ENCODE data around the gene RBP7. TPM values are rescaled to one million over a fixed set of nuclear protein-coding genes. Genes with fewer than 3 reads are reported as not detected.
A peak's percentile ranks its signal among the peaks of the same experiment; 100 is the strongest.

RBP7 gene
- total RNA-seq: 119 TPM

DNA sequence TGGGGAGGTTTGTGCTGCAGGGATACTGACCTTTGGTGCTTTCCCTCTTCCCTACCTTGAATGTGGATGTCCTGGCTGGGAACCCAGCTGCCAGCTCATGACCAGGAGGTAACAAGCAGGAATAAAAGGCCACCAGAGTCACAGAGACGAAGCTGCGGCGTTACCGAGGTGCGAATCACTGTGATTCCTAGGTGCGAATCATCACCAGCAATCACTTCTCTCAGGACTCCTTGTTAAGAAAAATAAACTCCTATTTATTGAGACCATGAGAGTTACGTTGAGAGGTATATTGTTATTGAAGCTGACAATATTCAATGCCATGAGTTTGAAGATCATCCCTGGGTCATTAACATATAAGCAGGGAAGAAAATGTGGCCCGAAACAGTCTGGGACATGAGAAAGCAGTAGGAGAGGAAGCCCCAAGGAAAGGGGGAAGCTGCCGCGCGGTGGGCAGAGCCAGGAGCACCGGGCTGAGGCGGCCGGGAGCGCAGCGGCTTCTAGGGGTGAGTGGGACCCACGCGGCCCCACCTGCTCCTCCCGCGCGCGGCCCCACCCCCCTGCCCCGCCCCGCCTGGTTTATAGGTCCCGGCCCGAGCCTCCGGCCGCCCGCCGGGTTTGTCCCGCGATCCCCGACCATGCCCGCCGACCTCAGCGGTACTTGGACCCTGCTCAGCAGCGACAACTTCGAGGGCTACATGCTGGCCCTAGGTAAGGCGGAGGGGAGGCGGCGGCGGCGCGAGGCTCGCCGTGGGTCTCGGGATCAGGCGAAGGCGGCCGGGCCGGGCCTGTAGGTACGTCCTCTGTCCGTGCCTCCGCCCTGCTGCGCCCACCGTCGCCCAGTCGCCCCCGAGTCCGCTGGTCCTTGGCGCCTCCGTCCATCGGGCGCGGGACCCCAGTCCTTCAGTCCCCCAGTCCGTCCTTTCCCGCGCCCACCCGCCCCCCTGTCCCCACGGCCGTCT is at the start of gene RBP7:
RBP7 (plus strand) TSS at position 605 of the 959 bp plus-strand sequence; CDS start at position 636, 31 bp downstream.
- peak in 1 of 2 donors; percentile 65 for DNase-seq (ENCODE audit: low spot score in 2 of 2)
- TF ChIP-seq, protein P1, sequence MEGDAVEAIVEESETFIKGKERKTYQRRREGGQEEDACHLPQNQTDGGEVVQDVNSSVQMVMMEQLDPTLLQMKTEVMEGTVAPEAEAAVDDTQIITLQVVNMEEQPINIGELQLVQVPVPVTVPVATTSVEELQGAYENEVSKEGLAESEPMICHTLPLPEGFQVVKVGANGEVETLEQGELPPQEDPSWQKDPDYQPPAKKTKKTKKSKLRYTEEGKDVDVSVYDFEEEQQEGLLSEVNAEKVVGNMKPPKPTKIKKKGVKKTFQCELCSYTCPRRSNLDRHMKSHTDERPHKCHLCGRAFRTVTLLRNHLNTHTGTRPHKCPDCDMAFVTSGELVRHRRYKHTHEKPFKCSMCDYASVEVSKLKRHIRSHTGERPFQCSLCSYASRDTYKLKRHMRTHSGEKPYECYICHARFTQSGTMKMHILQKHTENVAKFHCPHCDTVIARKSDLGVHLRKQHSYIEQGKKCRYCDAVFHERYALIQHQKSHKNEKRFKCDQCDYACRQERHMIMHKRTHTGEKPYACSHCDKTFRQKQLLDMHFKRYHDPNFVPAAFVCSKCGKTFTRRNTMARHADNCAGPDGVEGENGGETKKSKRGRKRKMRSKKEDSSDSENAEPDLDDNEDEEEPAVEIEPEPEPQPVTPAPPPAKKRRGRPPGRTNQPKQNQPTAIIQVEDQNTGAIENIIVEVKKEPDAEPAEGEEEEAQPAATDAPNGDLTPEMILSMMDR (IDR thresholded peaks at IDR 0.05): no peak
- Histone ChIP-seq H3K4me1 (peaks cover 0 to 5% of the 10 kb centered on the region in 2 donors), H3K27ac (no peak within 1 kb of the TSS), H3K9me3 (no peaks in the 10 kb centered on the region), H3K27me3 (no peaks in the 10 kb centered on the region), H3K36me3 (no peaks in the 10 kb centered on the region), H3K4me3 (peak within 1 kb of the TSS; percentile 72 to 86)
- intact Hi-C loops (cut with DNase I): no loop called here

DNA sequence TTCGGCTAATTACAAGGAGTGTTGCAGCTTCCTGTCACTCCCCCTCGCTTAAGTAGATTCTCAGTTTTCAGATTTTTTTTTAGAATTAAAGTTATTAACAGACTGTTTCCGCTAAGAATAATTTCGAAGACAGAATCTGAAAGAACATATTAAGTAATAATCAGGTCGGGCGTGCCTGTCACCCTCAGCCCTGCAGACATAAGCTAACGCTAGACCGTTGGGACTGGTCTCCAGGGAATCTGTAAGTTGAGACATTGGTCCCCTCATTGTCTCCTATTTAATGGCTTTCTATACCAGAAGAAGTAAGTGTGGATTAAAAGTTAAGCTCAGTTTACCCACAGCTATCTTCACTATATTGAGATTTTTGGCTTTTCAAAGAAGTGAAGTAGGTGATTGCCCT is 39.3 kb upstream of the RBP7 start:
- Histone ChIP-seq H3K4me3 (no peak overlapping the region), H3K27ac (no peak overlapping the region), H3K36me3 (no peaks in the 10 kb centered on the region), H3K27me3 (no peaks in the 10 kb centered on the region), H3K9me3 (no peaks in the 10 kb centered on the region), H3K4me1 (no peaks in the 10 kb centered on the region)
- intact Hi-C loops (cut with DNase I): no loop called here
- TF ChIP-seq, protein P1 (IDR thresholded peaks at IDR 0.05): no peak
- no peak for DNase-seq (ENCODE audit: low spot score in 2 of 2)

DNA sequence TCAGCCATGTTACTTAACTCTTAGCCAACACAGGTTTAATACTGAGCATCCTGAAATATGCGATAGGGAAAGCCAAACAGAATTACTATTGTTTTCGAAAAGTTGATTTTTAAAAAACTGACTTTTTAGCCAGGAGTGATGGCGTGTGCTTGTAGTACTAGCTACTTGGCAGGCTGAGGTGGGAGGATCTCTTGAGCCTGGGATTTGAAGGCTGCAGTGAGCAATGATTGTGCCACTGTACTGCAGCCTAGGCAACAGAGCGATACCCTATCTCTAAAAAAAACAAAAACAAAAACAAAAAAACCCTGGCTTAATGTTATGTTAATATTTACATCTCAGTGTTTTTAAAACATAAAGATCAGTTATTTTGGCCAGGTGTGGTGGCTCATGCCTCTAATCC is 37.0 kb upstream of the RBP7 start:
- no peaks in the 10 kb centered on the region for H3K36me3 ChIP-seq
- H3K9me3 ChIP-seq: no peaks in the 10 kb centered on the region
- peak overlapping the region in 1 of 2 donors; percentile 45 for H3K27ac ChIP-seq
- H3K27me3 ChIP-seq: no peaks in the 10 kb centered on the region
- no peaks in the 10 kb centered on the region for H3K4me1 ChIP-seq
- no peak for DNase-seq (ENCODE audit: low spot score in 2 of 2)
- TF ChIP-seq, protein P1 (IDR thresholded peaks at IDR 0.05): no peak
- intact Hi-C loops (cut with DNase I): no loop called here
- H3K4me3 ChIP-seq: no peak overlapping the region

DNA sequence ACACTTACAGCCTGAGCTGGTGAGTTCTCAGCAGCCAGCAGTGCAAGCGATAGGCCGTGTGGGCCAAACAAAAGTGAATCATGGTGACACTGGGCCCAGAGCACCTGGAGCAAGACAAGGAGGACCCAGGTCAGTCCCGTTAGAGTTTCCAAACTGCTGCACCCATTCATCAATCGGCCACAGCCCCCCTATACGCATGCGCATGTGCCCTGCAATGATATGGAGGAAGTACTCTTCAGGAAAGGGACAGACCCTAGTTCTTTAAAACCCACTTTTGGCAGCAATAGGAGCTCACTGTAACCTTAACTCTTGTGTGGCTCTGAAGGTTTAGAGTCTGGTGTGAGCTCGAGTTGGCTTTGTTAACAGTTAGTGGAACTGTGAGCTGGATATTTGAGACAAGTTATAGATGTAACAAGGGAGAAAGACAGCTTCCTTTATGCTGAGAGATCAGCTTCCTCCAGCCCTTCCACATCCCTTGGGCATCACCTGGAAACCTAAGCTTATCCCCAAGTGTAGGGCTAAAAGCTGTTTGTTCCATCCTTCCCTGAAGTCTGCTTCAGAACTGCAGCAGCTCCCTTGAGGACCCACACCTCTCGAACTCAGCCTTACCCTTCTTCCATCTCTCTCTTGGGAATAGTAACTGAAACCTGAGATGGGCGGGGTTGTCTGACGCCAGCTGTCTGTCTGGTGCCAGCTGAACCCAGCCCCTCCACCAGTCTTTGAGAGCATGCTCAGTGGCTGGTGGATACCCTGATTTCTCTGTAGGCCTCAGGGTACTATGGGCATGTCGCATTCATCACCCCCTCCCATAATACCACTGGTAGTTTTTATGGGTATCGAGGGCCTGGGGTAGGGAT is 36.1 kb upstream of the RBP7 start:
- H3K9me3 ChIP-seq: no peaks in the 10 kb centered on the region
- no peaks in the 10 kb centered on the region for H3K27me3 ChIP-seq
- intact Hi-C loops (cut with DNase I): no loop called here

DNA sequence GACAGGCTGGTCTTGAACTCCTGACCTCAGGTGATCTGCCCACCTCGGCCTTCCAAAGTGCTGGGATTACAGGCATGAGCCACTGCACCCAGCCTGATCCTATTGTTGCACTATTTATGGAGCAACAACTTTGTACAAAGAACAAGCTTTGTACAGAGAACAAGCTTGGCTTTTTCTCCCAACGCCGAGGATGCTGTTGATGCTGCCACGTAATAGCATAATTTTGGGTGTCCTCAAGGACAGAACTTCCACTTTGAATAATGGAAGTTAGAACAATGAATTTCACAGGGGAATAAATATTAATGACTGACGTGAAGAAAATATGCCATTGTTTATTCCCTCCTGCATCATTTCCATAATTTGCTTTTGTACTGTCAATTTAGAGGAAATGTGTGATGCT is 12.8 kb upstream of the RBP7 start:
- DNase-seq (ENCODE audit: low spot score in 2 of 2): no peak
- TF ChIP-seq, protein P1 (IDR thresholded peaks at IDR 0.05): no peak
- Histone ChIP-seq H3K4me1 (no peaks in the 10 kb centered on the region), H3K9me3 (no peaks in the 10 kb centered on the region), H3K27me3 (no peaks in the 10 kb centered on the region), H3K4me3 (no peak overlapping the region), H3K36me3 (peaks cover 17 to 25% of the 10 kb centered on the region in 2 donors), H3K27ac (no peak overlapping the region)
- intact Hi-C loops (cut with DNase I): no loop called here

More for the DNA sequence above, 36.1 kb upstream of the RBP7 start:
- H3K4me3 ChIP-seq: no peak overlapping the region
- no peak for DNase-seq (ENCODE audit: low spot score in 2 of 2)
- no peaks in the 10 kb centered on the region for H3K36me3 ChIP-seq
- peak overlapping the region in 1 of 2 donors; percentile 45 for H3K27ac ChIP-seq
- H3K4me1 ChIP-seq: no peaks in the 10 kb centered on the region
- TF ChIP-seq, protein P1 (IDR thresholded peaks at IDR 0.05): no peak
